C4-2B (cell line): Measurements from ENCODE around the gene MUTYH.

ENCODE experiments used
- ZFX ChIP-seq: fragments of 450-650 bp; IDR thresholded peaks from 2 replicates; pipeline ENCODE4 v1.6.1; 2017
- TF ChIP-seq, protein P1 (sequence below): fragments of 450-650 bp; conservative IDR thresholded peaks from 2 replicates; pipeline ENCODE4 v1.5.1; 2017; ENCODE audit warnings: mild to moderate bottlenecking

DNA sequence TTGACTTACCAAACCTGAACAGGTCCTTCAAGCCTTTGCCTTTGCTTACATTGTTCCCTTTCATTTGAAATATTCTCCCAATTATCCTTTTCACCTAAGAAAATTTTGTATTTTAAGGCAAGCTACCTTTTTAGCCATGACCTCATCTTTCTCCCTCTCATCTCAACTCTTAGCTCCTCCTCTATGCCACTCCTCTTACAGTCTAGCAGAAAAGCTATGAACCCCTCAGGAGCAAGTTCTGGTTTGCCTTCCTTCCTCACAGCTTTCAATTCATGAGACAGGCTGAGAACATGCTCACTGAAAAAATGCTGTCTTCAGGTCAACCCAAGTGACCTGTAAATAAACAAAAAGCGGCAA, 8.3 kb upstream of the MUTYH start:
- TF ChIP-seq, protein P1, sequence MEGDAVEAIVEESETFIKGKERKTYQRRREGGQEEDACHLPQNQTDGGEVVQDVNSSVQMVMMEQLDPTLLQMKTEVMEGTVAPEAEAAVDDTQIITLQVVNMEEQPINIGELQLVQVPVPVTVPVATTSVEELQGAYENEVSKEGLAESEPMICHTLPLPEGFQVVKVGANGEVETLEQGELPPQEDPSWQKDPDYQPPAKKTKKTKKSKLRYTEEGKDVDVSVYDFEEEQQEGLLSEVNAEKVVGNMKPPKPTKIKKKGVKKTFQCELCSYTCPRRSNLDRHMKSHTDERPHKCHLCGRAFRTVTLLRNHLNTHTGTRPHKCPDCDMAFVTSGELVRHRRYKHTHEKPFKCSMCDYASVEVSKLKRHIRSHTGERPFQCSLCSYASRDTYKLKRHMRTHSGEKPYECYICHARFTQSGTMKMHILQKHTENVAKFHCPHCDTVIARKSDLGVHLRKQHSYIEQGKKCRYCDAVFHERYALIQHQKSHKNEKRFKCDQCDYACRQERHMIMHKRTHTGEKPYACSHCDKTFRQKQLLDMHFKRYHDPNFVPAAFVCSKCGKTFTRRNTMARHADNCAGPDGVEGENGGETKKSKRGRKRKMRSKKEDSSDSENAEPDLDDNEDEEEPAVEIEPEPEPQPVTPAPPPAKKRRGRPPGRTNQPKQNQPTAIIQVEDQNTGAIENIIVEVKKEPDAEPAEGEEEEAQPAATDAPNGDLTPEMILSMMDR, result no peak
- TF ChIP-seq ZFX, result no peak
